K562 (cell line): ENCODE results near the gene HERPUD2. TPM values are rescaled to one million over a fixed set of nuclear protein-coding genes. Genes with fewer than 3 reads are reported as not detected.
"Not testable (repeated sequence)": the region's sequence is repeated elsewhere in the genome, so short reads cannot be mapped to it uniquely, and the experiment has no call there.

ENCODE experiments used
- ATAC-seq: fragments of 200-7000 bp; cut with Tn5 transposase; 3 replicates; pipeline ENCODE4 v1.9.1; 2020; ENCODE audit warnings: moderate library complexity
- BruUV-seq: library from RNA; stranded (reverse); fragments of 400-500 nt; replicated peaks from 2 replicates; lab custom pipeline; 2021; lab: Mats Ljungman, UMichigan
- CTCF ChIA-PET: fragments of 300-600 bp; formaldehyde crosslinking; extraction: SDS; loops from one replicate; lab custom pipeline; 2021; ENCODE audit warnings: low intra/inter-chr PET ratio; lab: Yijun Ruan, JAX
- POLR2A ChIA-PET: fragments of 300-600, 350-650 bp; sonication (Branson Sonifier 250); formaldehyde crosslinking; extraction: SDS; loops from one replicate; lab custom pipeline; 2021; ENCODE audit warnings: antibody characterized with exemption, inconsistent platforms; lab: Yijun Ruan, JAX
- DNase-seq, 4 experiments: peaks; one replicate each; pipeline versions ENCODE4 v3.0.0 to v3.0.0-alpha.2; 2011 to 2018; ENCODE audit warnings: low spot score in 3 of 4, mixed read lengths in 3 of 4; ENCODE audit errors: extremely low read depth in 1 of 4
- FAIRE-seq: peaks from 2 replicates; lab custom pipeline; 2011; peaks lifted over from hg19 to GRCh38; lab: Jason Lieb, UNC
- H2AFZ ChIP-seq: 2 replicates; pipeline ENCODE4 v1.6.0; 2011; ENCODE audit warnings: low read depth, low read length, control low read depth, inconsistent platforms
- H3K27ac ChIP-seq: fragments of 200-600 bp; 3 replicates; pipeline ENCODE4 v1.8.0; 2011; ENCODE audit warnings: low read depth, mild to moderate bottlenecking, control low read depth, inconsistent platforms, low read length, moderate library complexity, mixed read lengths; ENCODE audit errors: extremely low read depth
- H3K27me3 ChIP-seq, 2 experiments: fragments of 300-600 bp in 1 of 2; 2 replicates in 1 of 2; 3 replicates in 1 of 2; pipeline versions ENCODE4 v1.6.0 to v1.8.0; 2011; ENCODE audit warnings: inconsistent platforms in 2 of 2, low read length in 2 of 2, mild to moderate bottlenecking in 1 of 2, mixed read lengths in 1 of 2, moderate library complexity in 1 of 2; ENCODE audit not compliant: control insufficient read depth in 2 of 2, insufficient read depth in 2 of 2
- H3K36me3 ChIP-seq: fragments of 300-600 bp; 3 replicates; pipeline ENCODE4 v1.8.0; 2011; ENCODE audit warnings: mild to moderate bottlenecking, low read length, inconsistent platforms; ENCODE audit not compliant: control insufficient read depth, insufficient read depth
- H3K4me1 ChIP-seq, 2 experiments: fragments of 200-600 bp in 1 of 2; replicated peaks in 1 of 2; 2 replicates in 1 of 2; 3 replicates in 1 of 2; pipeline versions ENCODE4 v1.5.1 to v1.8.0; 2011; ENCODE audit warnings: inconsistent platforms in 2 of 2, low read length in 2 of 2, mild to moderate bottlenecking in 1 of 2, mixed read lengths in 1 of 2, moderate library complexity in 1 of 2; ENCODE audit not compliant: control insufficient read depth in 2 of 2, insufficient read depth in 2 of 2
- H3K4me2 ChIP-seq: 2 replicates; pipeline ENCODE4 v1.6.1; 2011; ENCODE audit warnings: low read length, control low read depth, inconsistent platforms, mixed read lengths; ENCODE audit not compliant: insufficient read depth
- H3K4me3 ChIP-seq: fragments of 200-600 bp; sonication (generic), shearing (Covaris generic); 2 replicates; pipeline ENCODE4 v1.5.1; 2016; ENCODE audit warnings: control low read depth, inconsistent platforms
- H3K79me2 ChIP-seq: fragments of 200-600 bp; 3 replicates; pipeline ENCODE4 v1.8.0; 2011; ENCODE audit warnings: low read length, inconsistent platforms; ENCODE audit not compliant: control insufficient read depth, insufficient read depth
- H3K9ac ChIP-seq, 2 experiments: 2 replicates each; pipeline versions ENCODE4 v1.6.0 to v1.6.1; 2011; ENCODE audit warnings: low read depth in 2 of 2, low read length in 2 of 2, control low read depth in 1 of 2, inconsistent platforms in 1 of 2, mild to moderate bottlenecking in 1 of 2, mixed read lengths in 1 of 2; ENCODE audit not compliant: insufficient read depth in 1 of 2
- H3K9me1 ChIP-seq: one replicate; pipeline ENCODE4 v1.6.0; 2011; ENCODE audit warnings: inconsistent platforms, mild to moderate bottlenecking, low read length, moderate library complexity; ENCODE audit not compliant: control insufficient read depth, insufficient read depth
- H3K9me3 ChIP-seq: replicated peaks from 2 replicates; pipeline ENCODE4 v1.5.1; 2011; ENCODE audit warnings: low read depth, low read length, inconsistent platforms; ENCODE audit not compliant: control insufficient read depth, insufficient read depth
- H4K20me1 ChIP-seq: replicated peaks from 2 replicates; pipeline ENCODE4 v1.6.1; 2011; ENCODE audit warnings: low read length, inconsistent platforms, mixed read lengths; ENCODE audit not compliant: control insufficient read depth, insufficient read depth
- ZNF609 ChIP-seq: sonication (generic); formaldehyde crosslinking; IDR thresholded peaks from 2 replicates; pipeline ENCODE4 v1.8.1; 2023; ENCODE audit warnings: missing genetic modification reagents, mild to moderate bottlenecking, borderline replicate concordance
- WGBS: fragments of 100-300 bp; shearing (Covaris generic); methylation state at CpG from one replicate; pipeline ENCODE4 v1.1.6; 2016; ENCODE audit warnings: low coverage, mixed read lengths; ENCODE audit not compliant: insufficient coverage; ENCODE audit errors: missing lambda C conversion rate; 5-methylcytosine and 5-hydroxymethylcytosine counted together
- in situ Hi-C: fragments of 300-500 bp; cut with MboI; formaldehyde crosslinking; loops from 4 replicates; pipeline ENCODE4 v1.15.0; 2018; ENCODE audit warnings: inconsistent platforms, mixed read lengths
- intact Hi-C: fragments of 100-400 bp; cut with micrococcal nuclease; formaldehyde crosslinking; loops from 2 replicates; pipeline ENCODE4 v1.14.2; 2022
- polyA plus RNA-seq, 8 experiments: library from polyadenylated mRNA; depleted of rRNA in 4 of 8; stranded (reverse) in 5 of 8; unstranded in 3 of 8; fragments of >200 nt; fragmentation: Nextera tagmentation in 2 of 8; fragmentation: Illumina TruSeq in 1 of 8; extraction: Ambion mirVana in 2 of 8; extraction: Trizol in 1 of 8; gene quantifications; 2 replicates each; pipeline versions ENCODE4 v1.2.1 to v1.2.3, GENCODE V29; 2011 to 2014; ENCODE audit warnings: inconsistent platforms in 1 of 8, missing spikeins in 1 of 8
- total RNA-seq, 7 experiments: library from RNA; depleted of rRNA in 6 of 7; stranded (reverse); fragments of >200 nt in 6 of 7; fragmentation: Illumina TruSeq in 2 of 7; extraction: Trizol in 2 of 7; gene quantifications; 2 replicates each; pipeline versions ENCODE4 v1.2.1 to v1.2.3, GENCODE V29; 2011 to 2021; ENCODE audit warnings: low replicate concordance in 1 of 7

The HERPUD2 gene
- total and polyA plus RNA-seq, 9 of the 15 experiments (the other 6 are each of a cell fraction or from before 2014, with no cell fraction given) = 4.1 to 28.5 (median 12.3) TPM

GRCh38 chr7:35670856-35671569 is 23.9 kb downstream of the HERPUD2 start (continued):
- no peak for TF ChIP-seq ZNF609 (CRISPR knock-in tag)
- TF ChIP-seq, all 486 proteins: peak for 8

- 71% methylated on average over 3 of the region's 4 CpGs for WGBS
- H2AFZ ChIP-seq, in situ Hi-C loops, intact Hi-C loops, H3K27me3 ChIP-seq, H3K79me2 ChIP-seq, FAIRE-seq, CTCF ChIA-PET, H3K4me2 ChIP-seq, H3K36me3 ChIP-seq, H3K9me3 ChIP-seq, H3K4me3 ChIP-seq, H3K9me1 ChIP-seq, H3K27ac ChIP-seq, H3K4me1 ChIP-seq, ATAC-seq, DNase-seq, H3K9ac ChIP-seq, POLR2A ChIA-PET, BruUV-seq, H4K20me1 ChIP-seq: not testable (repeated sequence)
Measured at GRCh38 chr7:35660411-35660810, 34.5 kb downstream of the HERPUD2 start.
